ENCODE data around the gene HRG. TPM values are rescaled to one million over a fixed set of nuclear protein-coding genes. Genes with fewer than 3 reads are reported as not detected.
"Not testable (repeated sequence)": the region's sequence is repeated elsewhere in the genome, so short reads cannot be mapped to it uniquely, and the experiment has no call there.

Gene HRG
- total and polyA plus RNA-seq, 8 donors: not detected

DNA sequence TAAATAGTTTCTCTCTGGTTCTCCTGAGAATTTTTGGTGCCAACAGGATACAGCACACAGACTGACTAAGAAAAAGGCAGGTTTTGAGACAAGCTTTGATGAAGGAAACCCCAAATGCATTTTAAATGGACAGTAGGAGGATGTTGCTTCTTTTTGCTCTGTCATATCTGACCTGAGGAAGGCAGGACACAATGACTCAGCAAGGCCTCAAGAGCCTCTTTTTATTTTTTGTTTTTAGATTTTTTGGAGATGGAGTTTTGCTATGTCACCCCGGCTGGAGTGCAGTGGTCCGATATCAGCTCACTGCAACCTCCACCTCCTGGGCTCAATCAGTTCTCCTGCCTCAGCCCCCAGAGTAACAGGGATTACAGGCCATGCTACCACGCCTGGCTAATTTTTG is 34.5 kb downstream of the HRG start:
- H3K27ac ChIP-seq: no peak overlapping the region
- no peak for DNase-seq

DNA sequence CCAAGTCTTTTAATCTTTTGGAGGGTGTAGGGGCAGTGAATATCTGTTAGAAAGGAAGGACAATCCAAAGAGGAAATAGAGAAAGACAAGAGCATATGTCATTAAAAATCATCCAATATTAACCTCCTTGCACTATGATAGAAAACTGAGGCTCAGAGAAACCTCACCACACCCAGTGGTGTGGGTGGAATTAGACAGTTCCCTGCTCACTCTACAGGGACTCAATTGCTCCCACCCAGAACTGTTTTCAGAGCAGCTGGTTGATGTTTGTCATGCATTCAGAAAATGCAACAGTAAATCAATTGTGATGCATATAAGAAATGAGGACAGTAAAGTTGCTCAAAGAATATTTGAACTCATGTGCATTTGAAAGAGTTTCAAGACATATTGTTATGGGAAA is 36.6 kb downstream of the HRG start:
- intact Hi-C loops (cut with DNase I; ENCODE audit: low total_unique reads); H3K9me3 ChIP-seq: not testable (repeated sequence)

More for the DNA sequence above, 34.5 kb downstream of the HRG start:
- H3K4me3 ChIP-seq: no peak overlapping the region
- TF ChIP-seq EP300 (IDR thresholded peaks at IDR 0.05) (no peak), POLR2AphosphoS5 (IDR thresholded peaks at IDR 0.05) (no peak), POLR2A (IDR thresholded peaks at IDR 0.05) (no peak)
- TF ChIP-seq, protein P1, sequence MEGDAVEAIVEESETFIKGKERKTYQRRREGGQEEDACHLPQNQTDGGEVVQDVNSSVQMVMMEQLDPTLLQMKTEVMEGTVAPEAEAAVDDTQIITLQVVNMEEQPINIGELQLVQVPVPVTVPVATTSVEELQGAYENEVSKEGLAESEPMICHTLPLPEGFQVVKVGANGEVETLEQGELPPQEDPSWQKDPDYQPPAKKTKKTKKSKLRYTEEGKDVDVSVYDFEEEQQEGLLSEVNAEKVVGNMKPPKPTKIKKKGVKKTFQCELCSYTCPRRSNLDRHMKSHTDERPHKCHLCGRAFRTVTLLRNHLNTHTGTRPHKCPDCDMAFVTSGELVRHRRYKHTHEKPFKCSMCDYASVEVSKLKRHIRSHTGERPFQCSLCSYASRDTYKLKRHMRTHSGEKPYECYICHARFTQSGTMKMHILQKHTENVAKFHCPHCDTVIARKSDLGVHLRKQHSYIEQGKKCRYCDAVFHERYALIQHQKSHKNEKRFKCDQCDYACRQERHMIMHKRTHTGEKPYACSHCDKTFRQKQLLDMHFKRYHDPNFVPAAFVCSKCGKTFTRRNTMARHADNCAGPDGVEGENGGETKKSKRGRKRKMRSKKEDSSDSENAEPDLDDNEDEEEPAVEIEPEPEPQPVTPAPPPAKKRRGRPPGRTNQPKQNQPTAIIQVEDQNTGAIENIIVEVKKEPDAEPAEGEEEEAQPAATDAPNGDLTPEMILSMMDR (IDR thresholded peaks at IDR 0.05): no peak
- no peaks in the 10 kb centered on the region for H3K9me3 ChIP-seq
- intact Hi-C loops (cut with DNase I; ENCODE audit: low total_unique reads): no loop called here
- 83 to 93% (median 85%) methylated on average over 3 of the region's 3 CpGs for WGBS, 5 donors
- H3K4me1 ChIP-seq: no peaks in the 10 kb centered on the region
- H3K36me3 ChIP-seq: no peaks in the 10 kb centered on the region
- no peaks in the 10 kb centered on the region for H3K27me3 ChIP-seq

DNA sequence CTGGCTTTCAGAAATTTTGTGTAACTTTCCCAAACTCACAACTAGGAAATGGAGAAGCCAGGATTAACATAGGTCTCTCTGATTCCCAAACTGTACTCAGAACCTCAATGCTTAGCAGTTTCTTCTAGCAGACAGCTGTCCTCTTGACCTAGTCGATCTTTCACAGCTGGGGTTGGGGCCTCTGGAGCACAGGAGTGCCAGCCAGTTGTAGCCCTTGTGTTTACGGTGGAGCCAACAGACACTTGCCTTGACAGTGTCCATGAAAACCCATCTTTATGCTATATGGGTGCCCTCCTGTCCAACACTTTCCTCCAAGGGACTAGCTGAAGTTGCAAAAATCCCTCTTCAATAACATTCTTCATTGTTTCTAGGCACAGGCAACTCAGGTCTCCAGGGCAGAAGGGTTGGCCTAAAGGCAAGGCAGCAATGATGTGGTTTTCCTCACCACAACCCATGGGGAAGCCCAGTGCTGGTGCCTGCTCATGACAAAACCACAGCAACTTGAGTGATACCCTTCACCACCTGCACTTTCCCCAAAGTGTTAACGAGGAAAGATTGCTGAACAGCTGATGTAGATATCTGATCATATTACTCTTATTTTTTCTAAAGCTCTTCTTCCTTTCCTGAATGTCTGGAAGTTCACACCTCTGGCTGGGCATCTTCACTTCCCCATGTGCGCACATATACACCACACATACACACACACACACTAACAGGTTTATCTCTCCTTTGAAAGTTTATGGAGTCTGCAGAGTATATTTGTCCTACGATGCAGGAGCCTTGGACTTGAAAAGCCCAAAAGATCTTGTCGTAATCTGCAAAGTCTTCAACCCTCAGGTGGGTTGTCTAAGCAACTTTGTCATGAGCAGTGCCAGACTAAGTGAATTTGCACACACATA is 40.3 kb downstream of the HRG start:
- H3K36me3 ChIP-seq: no peaks in the 10 kb centered on the region
- H3K27me3 ChIP-seq: no peaks in the 10 kb centered on the region
- intact Hi-C loops (cut with DNase I; ENCODE audit: low total_unique reads): no loop called here
- 79 to 81% (median 79%) methylated on average over 6 of the region's 6 CpGs for WGBS, 5 donors
- no peak overlapping the region for H3K27ac ChIP-seq
- DNase-seq: no peak
- no peak overlapping the region for H3K4me3 ChIP-seq
- H3K9me3 ChIP-seq: no peaks in the 10 kb centered on the region
- TF ChIP-seq POLR2AphosphoS5 (IDR thresholded peaks at IDR 0.05) (no peak), POLR2A (IDR thresholded peaks at IDR 0.05) (no peak), EP300 (IDR thresholded peaks at IDR 0.05) (no peak)
- TF ChIP-seq, protein P1 (IDR thresholded peaks at IDR 0.05): no peak
- H3K4me1 ChIP-seq: no peaks in the 10 kb centered on the region

More for the DNA sequence above, 36.6 kb downstream of the HRG start:
- not testable (repeated sequence) for H3K27ac ChIP-seq, H3K4me1 ChIP-seq, H3K4me3 ChIP-seq, H3K27me3 ChIP-seq, H3K36me3 ChIP-seq, DNase-seq

DNA sequence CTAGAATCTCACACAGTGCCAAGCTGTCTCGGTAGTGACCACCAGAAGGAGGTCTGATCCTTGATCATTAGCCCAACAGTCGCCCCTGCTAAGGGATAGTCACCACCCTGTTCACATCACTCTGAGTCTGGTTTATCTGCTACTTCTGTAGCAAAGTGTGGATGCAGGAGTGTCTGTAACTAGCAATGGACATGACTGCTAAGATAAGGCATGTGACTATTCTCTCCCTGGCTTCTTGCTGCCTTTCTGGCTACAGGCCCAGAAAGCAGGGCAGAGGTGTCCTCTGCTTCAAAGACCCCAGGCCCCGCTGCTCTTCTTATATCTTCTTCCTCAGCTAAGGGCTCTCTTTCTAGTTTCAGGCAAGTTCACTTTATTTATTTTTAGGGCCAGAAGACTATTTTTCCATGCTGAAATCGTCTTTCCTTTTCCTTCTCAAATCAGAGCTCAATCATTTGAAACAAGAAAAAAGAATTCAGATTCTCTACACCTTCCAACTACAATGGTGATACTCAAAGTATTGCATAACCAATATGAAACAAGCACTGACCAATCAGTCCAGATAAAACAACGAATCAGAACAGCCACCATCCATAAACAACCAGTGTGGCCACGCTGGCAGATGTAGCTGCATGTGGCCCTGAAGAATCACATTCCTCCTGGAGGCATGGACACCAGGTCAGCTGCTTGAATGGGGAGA is 43.3 kb downstream of the HRG start:
- Histone ChIP-seq H3K27ac (no peak overlapping the region), H3K4me3 (no peak overlapping the region), H3K27me3 (no peaks in the 10 kb centered on the region), H3K36me3 (no peaks in the 10 kb centered on the region), H3K4me1 (no peaks in the 10 kb centered on the region), H3K9me3 (no peaks in the 10 kb centered on the region)
- TF ChIP-seq, protein P1 (IDR thresholded peaks at IDR 0.05): no peak
- TF ChIP-seq POLR2A (IDR thresholded peaks at IDR 0.05): no peak
- no peak for TF ChIP-seq POLR2AphosphoS5 (IDR thresholded peaks at IDR 0.05)
- no peak for TF ChIP-seq EP300 (IDR thresholded peaks at IDR 0.05)
- no peak for DNase-seq
- 70 to 82% (median 72%) methylated on average over 6 of the region's 6 CpGs for WGBS, 5 donors
- intact Hi-C loops (cut with DNase I; ENCODE audit: low total_unique reads): no loop called here

DNA sequence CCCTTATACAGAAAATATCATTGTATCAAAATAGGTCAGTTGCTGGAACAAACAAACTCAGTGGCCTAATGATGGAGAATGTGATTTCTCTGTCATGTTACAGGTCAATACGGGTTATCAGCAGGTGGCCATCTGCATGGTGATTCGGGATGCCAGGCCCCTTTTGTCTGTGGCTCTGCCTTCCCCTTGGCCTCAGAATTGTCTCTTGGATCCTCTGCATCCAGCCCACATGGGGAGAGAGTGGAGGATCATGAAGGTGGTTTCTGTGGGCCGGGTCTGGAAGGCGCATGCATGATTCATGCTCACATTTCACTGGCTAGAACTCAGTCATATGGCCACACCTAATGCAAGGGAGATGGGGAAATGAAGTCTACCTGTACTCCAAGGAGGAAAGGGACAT is 44.9 kb downstream of the HRG start:
- DNase-seq; H3K36me3 ChIP-seq; H3K4me3 ChIP-seq; H3K9me3 ChIP-seq; H3K27ac ChIP-seq; H3K4me1 ChIP-seq; intact Hi-C loops (cut with DNase I; ENCODE audit: low total_unique reads); H3K27me3 ChIP-seq: not testable (repeated sequence)
- WGBS, 5 donors: 73 to 81% (median 79%) methylated on average over 4 of the region's 4 CpGs
